HG02678 (cell line): ENCODE results near the gene NPNT.

Experiments
- ATAC-seq: cut with Tn5 transposase; IDR thresholded peaks from one replicate; pipeline ENCODE4 v1.9.1; 2021; ENCODE audit warnings: mild to moderate bottlenecking, moderate library complexity; ENCODE audit not compliant: unreplicated experiment

Gene NPNT

DNA sequence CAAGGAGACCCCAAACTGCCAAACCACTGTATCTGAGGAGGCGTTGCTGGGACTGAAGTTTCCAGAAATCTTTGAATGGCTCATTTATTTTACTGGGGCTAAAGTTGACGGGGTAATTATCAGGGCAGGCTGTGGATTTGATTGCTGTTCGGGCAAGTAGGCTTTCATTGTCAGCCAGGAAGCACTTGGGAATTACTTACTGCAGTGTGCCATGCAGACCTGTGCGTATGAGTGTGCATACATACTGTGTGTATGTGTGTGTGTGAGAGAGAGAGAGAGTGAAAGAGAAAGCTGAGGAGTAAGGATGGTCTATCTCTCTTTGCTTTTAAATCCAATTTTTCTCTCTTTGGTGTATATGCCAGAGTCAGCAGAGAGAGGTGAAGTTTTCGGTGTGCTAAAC, 122.7 kb downstream of the NPNT start:
- no peak for ATAC-seq

DNA sequence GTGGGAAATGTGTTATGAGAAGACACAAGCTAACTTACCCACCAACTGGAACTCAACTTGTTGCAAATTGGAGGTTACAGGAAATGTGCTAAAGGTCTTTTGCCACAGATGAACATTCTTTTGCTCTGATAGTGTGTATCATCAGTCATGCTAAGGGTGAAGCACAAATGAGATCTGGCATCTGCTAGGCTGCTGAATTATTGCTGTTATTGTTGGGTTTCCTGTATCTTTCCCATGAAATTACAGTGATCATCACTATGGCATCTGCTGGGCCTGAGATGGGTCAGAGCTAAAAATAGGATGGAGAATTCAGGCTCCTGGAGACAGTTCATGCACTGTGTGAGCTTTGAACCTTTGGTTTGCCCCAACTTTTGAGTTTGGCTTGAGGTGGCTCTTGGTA, 124.5 kb downstream of the NPNT start:
- no peak for ATAC-seq
